ENCODE measurements around the gene SBNO2.

GRCh38 chr19:1205114-1206099 is 31.3 kb upstream of the SBNO2 start, which contains the start of gene STK11:
- no peak for TF ChIP-seq RCOR1 (IDR thresholded peaks at IDR 0.05; ENCODE audit: low read length)
- TF ChIP-seq CTCF (IDR thresholded peaks at IDR 0.05) = no peak
- TF ChIP-seq EP300 (IDR thresholded peaks at IDR 0.05; ENCODE audit: borderline replicate concordance in 1 of 2, low read depth in 1 of 2, low read length in 1 of 2) = no peak

Data from SK-N-SH (cell line).